Liver (tissue), 9 donors: ENCODE data around the gene AADACL3. TPM values are rescaled to one million over a fixed set of nuclear protein-coding genes. Genes with fewer than 3 reads are reported as not detected.

Experiments
- DNase-seq: peaks from one replicate; pipeline ENCODE4 v3.0.0-alpha.2; 2017; ENCODE audit warnings: low spot score
- H3K27ac ChIP-seq, 2 donors: one replicate each; pipeline ENCODE4 v1.7.0; 2013; ENCODE audit warnings: inconsistent platforms in 2 of 2, low read length in 2 of 2, control low read depth in 1 of 2, low read depth in 1 of 2, mild to moderate bottlenecking in 1 of 2
- H3K27me3 ChIP-seq, 4 donors: one replicate each; pipeline versions ENCODE4 v1.6.1 to v1.7.0; 2013; ENCODE audit warnings: low read length in 3 of 4, inconsistent platforms in 1 of 4, mild to moderate bottlenecking in 1 of 4, moderate library complexity in 1 of 4; ENCODE audit not compliant: control insufficient read depth in 4 of 4, insufficient read depth in 4 of 4
- H3K36me3 ChIP-seq, 4 donors: one replicate each; pipeline versions ENCODE4 v1.6.1 to v1.7.0; 2013; ENCODE audit warnings: low read length in 3 of 4, mild to moderate bottlenecking in 3 of 4, low read depth in 1 of 4, moderate library complexity in 1 of 4; ENCODE audit not compliant: control insufficient read depth in 4 of 4, insufficient read depth in 3 of 4
- H3K4me1 ChIP-seq, 4 donors: one replicate each; pipeline versions ENCODE4 v1.6.1 to v1.7.0; 2013; ENCODE audit warnings: low read length in 3 of 4, mild to moderate bottlenecking in 3 of 4, moderate library complexity in 1 of 4; ENCODE audit not compliant: control insufficient read depth in 4 of 4, insufficient read depth in 4 of 4
- H3K4me3 ChIP-seq, 3 donors: one replicate each; pipeline versions ENCODE4 v1.6.1 to v1.7.0; 2013; ENCODE audit warnings: low read length in 3 of 3, control low read depth in 1 of 3, low read depth in 1 of 3, mild to moderate bottlenecking in 1 of 3
- H3K9ac ChIP-seq, 2 donors: one replicate each; pipeline ENCODE4 v1.7.0; 2013; ENCODE audit warnings: low read length in 2 of 2, mild to moderate bottlenecking in 2 of 2, moderate library complexity in 2 of 2, control low read depth in 1 of 2, low read depth in 1 of 2
- H3K9me3 ChIP-seq, 4 donors: one replicate each; pipeline versions ENCODE4 v1.6.1 to v1.7.0; 2013; ENCODE audit warnings: low read length in 3 of 4; ENCODE audit not compliant: control insufficient read depth in 4 of 4
- EGR1 ChIP-seq, 2 donors: IDR thresholded peaks; 2 replicates each; pipeline ENCODE4 v1.6.1; 2016 to 2018; ENCODE audit warnings: antibody characterized with exemption in 2 of 2, low read depth in 2 of 2
- FOXA1 ChIP-seq: IDR thresholded peaks from 2 replicates; pipeline ENCODE4 v1.6.1; 2016; ENCODE audit warnings: antibody characterized with exemption
- FOXA2 ChIP-seq: IDR thresholded peaks from 2 replicates; pipeline ENCODE4 v1.6.1; 2016; ENCODE audit warnings: antibody characterized with exemption
- GABPA ChIP-seq, 2 donors: IDR thresholded peaks in 1 of 2; conservative IDR thresholded peaks in 1 of 2; 2 replicates each; pipeline ENCODE4 v1.6.1; 2016; ENCODE audit warnings: antibody characterized with exemption in 2 of 2, mild to moderate bottlenecking in 1 of 2, moderate library complexity in 1 of 2
- HNF4A ChIP-seq, 2 donors: conservative IDR thresholded peaks; 2 replicates each; pipeline ENCODE4 v1.6.1; 2016; ENCODE audit warnings: antibody characterized with exemption in 2 of 2, mild to moderate bottlenecking in 2 of 2
- HNF4G ChIP-seq: IDR thresholded peaks from 2 replicates; pipeline ENCODE4 v1.6.1; 2016; ENCODE audit warnings: antibody characterized with exemption
- JUND ChIP-seq, 2 donors: IDR thresholded peaks; 2 replicates each; pipeline ENCODE4 v1.6.1; 2016; ENCODE audit warnings: antibody characterized with exemption in 2 of 2
- RAD21 ChIP-seq, 2 donors: IDR thresholded peaks; 2 replicates each; pipeline ENCODE4 v1.6.1; 2016; ENCODE audit warnings: antibody characterized with exemption in 2 of 2, mild to moderate bottlenecking in 2 of 2
- RXRA ChIP-seq, 2 donors: IDR thresholded peaks; 2 replicates each; pipeline ENCODE4 v1.6.1; 2017 to 2018; ENCODE audit warnings: antibody characterized with exemption in 2 of 2, mild to moderate bottlenecking in 1 of 2
- SP1 ChIP-seq: IDR thresholded peaks from 2 replicates; pipeline ENCODE4 v1.6.1; 2018; ENCODE audit warnings: antibody characterized with exemption, mild to moderate bottlenecking
- TAF1 ChIP-seq: conservative IDR thresholded peaks from 2 replicates; pipeline ENCODE4 v1.6.1; 2016; ENCODE audit warnings: antibody characterized with exemption, mild to moderate bottlenecking
- WGBS: extraction: QIAGEN DNeasy Blood & Tissue Kit; methylation state at CpG from one replicate; pipeline ENCODE4 v1.1.7; 2013; 5-methylcytosine and 5-hydroxymethylcytosine counted together
- polyA plus RNA-seq, 2 donors: library from polyadenylated mRNA; stranded (reverse) in 1 of 2; unstranded in 1 of 2; fragments of 200-250 nt in 1 of 2; fragments of >200 nt in 1 of 2; fragmentation: Nextera tagmentation in 1 of 2; extraction: Ambion mirVana in 1 of 2; gene quantifications; one replicate each; pipeline versions ENCODE4 v1.2.1 to v1.2.3, GENCODE V29; 2013 to 2015
- total RNA-seq, 2 donors: library from RNA; depleted of rRNA; stranded (reverse); fragments of >200 nt; gene quantifications; one replicate each; pipeline ENCODE4 v1.2.3, GENCODE V29; 2014
- TF ChIP-seq, protein P1 (sequence below): IDR thresholded peaks from 2 replicates; pipeline ENCODE4 v1.6.1; 2016; ENCODE audit warnings: antibody characterized with exemption
- TF ChIP-seq, protein P2 (sequence below): IDR thresholded peaks from 2 replicates; pipeline ENCODE4 v1.6.1; 2016; ENCODE audit warnings: antibody characterized with exemption
- TF ChIP-seq, protein P3 (sequence below): IDR thresholded peaks from 2 replicates; pipeline ENCODE4 v1.6.1; 2016; ENCODE audit warnings: antibody characterized with exemption
- TF ChIP-seq, protein P4 (sequence below): fragments of 150-350 bp; IDR thresholded peaks from 2 replicates; pipeline ENCODE4 v1.5.1; 2017; ENCODE audit warnings: improper control_type of control experiment, low read depth, low read length; ENCODE audit not compliant: missing input control
- TF ChIP-seq, protein P5 (sequence below): IDR thresholded peaks from 2 replicates; pipeline ENCODE4 v1.6.1; 2016; ENCODE audit warnings: antibody characterized with exemption, mild to moderate bottlenecking
- donor health status: healthy.
- donor health status: healthy.
- donor health status: healthy.
- donor health status: healthy.
- donor health status: healthy.

AADACL3 gene
- total and polyA plus RNA-seq, 4 donors = not detected

DNA sequence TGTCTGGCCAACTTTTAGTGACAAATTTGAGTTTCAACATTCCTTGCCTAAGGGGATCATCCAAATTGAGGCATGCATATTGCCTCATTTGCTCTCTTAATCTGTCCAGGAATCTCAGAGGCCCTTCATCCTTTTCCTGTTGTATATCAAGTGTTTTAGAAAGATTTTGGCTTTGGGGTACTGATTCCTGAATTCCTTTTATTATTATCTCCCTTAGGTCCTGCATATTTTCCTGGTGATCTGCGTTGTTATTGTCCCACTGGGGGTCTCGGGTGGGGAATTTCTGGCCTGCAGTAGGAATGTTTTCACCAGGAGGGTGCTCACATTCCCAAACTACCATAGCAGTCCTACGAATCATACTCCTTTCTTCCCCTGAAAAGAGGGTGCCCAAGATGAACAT is 4.4 kb upstream of the AADACL3 start (continued):
- TF ChIP-seq, protein P1, sequence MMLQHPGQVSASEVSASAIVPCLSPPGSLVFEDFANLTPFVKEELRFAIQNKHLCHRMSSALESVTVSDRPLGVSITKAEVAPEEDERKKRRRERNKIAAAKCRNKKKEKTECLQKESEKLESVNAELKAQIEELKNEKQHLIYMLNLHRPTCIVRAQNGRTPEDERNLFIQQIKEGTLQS = no peak
- TF ChIP-seq, protein P2, sequence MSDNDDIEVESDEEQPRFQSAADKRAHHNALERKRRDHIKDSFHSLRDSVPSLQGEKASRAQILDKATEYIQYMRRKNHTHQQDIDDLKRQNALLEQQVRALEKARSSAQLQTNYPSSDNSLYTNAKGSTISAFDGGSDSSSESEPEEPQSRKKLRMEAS = no peak
- no peak for TF ChIP-seq FOXA2
- TF ChIP-seq GABPA (IDR thresholded peaks at IDR 0.05 in 1 of 2, conservative IDR thresholded peaks at IDR 0.05 in 1 of 2) = no peak
- no peak for TF ChIP-seq FOXA1

DNA sequence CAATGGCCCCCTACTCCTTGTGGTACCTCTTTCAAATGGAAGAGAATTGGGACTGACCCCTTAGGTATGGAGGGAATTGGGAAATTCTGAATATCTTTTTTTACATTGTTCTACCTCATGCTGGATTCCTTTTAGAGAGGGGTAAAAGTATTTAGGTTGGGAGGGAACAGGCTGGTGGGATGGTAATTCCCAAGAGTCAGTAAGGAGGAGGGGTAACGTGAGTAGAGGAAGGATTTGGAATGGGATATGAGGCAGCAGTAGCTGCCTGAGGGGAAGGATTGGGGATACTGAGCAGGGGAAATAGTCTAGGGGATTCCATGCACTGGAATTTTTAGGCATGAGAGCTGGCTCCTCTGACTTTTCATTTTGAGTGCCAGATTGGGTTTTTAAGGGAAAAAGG is 3.8 kb upstream of the AADACL3 start:
- H3K27me3 ChIP-seq = no peaks in the 10 kb centered on the region
- H3K27ac ChIP-seq = no peak overlapping the region
- WGBS = 92% methylated on average over 1 of the region's 1 CpG
- H3K4me3 ChIP-seq = no peak overlapping the region
- no peak overlapping the region for H3K9ac ChIP-seq
- no peaks in the 10 kb centered on the region for H3K9me3 ChIP-seq
- TF ChIP-seq TAF1 (no peak), HNF4G (no peak), RXRA (IDR thresholded peaks at IDR 0.05) (no peak), RAD21 (IDR thresholded peaks at IDR 0.05) (no peak), SP1 (no peak), GABPA (IDR thresholded peaks at IDR 0.05 in 1 of 2, conservative IDR thresholded peaks at IDR 0.05 in 1 of 2) (no peak)
- TF ChIP-seq, protein P3, sequence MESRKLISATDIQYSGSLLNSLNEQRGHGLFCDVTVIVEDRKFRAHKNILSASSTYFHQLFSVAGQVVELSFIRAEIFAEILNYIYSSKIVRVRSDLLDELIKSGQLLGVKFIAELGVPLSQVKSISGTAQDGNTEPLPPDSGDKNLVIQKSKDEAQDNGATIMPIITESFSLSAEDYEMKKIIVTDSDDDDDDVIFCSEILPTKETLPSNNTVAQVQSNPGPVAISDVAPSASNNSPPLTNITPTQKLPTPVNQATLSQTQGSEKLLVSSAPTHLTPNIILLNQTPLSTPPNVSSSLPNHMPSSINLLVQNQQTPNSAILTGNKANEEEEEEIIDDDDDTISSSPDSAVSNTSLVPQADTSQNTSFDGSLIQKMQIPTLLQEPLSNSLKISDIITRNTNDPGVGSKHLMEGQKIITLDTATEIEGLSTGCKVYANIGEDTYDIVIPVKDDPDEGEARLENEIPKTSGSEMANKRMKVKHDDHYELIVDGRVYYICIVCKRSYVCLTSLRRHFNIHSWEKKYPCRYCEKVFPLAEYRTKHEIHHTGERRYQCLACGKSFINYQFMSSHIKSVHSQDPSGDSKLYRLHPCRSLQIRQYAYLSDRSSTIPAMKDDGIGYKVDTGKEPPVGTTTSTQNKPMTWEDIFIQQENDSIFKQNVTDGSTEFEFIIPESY = no peak
- DNase-seq = no peak
- H3K36me3 ChIP-seq = no peaks in the 10 kb centered on the region
- no peaks in the 10 kb centered on the region for H3K4me1 ChIP-seq

DNA sequence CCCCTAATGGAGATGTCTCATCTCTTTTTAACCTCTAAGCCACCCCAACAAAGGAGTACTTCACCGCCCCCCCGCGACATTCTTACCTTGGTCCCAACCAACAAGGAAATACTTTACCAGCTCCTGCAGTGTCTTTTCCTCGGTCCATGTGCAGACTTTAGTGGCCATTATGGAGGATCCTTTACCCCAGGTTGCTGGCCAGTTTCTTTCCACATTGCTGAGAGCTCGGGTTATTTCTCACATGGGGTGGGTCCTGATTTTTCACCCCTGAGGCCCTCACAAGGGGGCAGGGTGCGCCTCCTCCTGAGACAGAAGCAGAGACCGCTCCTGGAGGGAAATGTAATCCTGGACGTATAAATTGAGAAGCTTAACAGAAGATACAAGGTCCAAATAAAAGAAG is 3.0 kb upstream of the AADACL3 start:
- Histone ChIP-seq H3K36me3 (no peaks in the 10 kb centered on the region), H3K4me1 (no peaks in the 10 kb centered on the region), H3K27me3 (no peaks in the 10 kb centered on the region), H3K27ac (no peak overlapping the region), H3K4me3 (no peak overlapping the region), H3K9me3 (no peaks in the 10 kb centered on the region), H3K9ac (no peak overlapping the region)
- 84% methylated on average over 8 of the region's 8 CpGs for WGBS
- TF ChIP-seq HNF4A (conservative IDR thresholded peaks at IDR 0.05) (no peak), SP1 (no peak), EGR1 (IDR thresholded peaks at IDR 0.05; ENCODE audit: low read depth in 2 of 2) (no peak), HNF4G (no peak), GABPA (IDR thresholded peaks at IDR 0.05 in 1 of 2, conservative IDR thresholded peaks at IDR 0.05 in 1 of 2) (no peak), FOXA1 (no peak), FOXA2 (no peak), JUND (IDR thresholded peaks at IDR 0.05) (no peak)
- TF ChIP-seq, protein P4, sequence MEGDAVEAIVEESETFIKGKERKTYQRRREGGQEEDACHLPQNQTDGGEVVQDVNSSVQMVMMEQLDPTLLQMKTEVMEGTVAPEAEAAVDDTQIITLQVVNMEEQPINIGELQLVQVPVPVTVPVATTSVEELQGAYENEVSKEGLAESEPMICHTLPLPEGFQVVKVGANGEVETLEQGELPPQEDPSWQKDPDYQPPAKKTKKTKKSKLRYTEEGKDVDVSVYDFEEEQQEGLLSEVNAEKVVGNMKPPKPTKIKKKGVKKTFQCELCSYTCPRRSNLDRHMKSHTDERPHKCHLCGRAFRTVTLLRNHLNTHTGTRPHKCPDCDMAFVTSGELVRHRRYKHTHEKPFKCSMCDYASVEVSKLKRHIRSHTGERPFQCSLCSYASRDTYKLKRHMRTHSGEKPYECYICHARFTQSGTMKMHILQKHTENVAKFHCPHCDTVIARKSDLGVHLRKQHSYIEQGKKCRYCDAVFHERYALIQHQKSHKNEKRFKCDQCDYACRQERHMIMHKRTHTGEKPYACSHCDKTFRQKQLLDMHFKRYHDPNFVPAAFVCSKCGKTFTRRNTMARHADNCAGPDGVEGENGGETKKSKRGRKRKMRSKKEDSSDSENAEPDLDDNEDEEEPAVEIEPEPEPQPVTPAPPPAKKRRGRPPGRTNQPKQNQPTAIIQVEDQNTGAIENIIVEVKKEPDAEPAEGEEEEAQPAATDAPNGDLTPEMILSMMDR = no peak
- TF ChIP-seq, protein P5, sequence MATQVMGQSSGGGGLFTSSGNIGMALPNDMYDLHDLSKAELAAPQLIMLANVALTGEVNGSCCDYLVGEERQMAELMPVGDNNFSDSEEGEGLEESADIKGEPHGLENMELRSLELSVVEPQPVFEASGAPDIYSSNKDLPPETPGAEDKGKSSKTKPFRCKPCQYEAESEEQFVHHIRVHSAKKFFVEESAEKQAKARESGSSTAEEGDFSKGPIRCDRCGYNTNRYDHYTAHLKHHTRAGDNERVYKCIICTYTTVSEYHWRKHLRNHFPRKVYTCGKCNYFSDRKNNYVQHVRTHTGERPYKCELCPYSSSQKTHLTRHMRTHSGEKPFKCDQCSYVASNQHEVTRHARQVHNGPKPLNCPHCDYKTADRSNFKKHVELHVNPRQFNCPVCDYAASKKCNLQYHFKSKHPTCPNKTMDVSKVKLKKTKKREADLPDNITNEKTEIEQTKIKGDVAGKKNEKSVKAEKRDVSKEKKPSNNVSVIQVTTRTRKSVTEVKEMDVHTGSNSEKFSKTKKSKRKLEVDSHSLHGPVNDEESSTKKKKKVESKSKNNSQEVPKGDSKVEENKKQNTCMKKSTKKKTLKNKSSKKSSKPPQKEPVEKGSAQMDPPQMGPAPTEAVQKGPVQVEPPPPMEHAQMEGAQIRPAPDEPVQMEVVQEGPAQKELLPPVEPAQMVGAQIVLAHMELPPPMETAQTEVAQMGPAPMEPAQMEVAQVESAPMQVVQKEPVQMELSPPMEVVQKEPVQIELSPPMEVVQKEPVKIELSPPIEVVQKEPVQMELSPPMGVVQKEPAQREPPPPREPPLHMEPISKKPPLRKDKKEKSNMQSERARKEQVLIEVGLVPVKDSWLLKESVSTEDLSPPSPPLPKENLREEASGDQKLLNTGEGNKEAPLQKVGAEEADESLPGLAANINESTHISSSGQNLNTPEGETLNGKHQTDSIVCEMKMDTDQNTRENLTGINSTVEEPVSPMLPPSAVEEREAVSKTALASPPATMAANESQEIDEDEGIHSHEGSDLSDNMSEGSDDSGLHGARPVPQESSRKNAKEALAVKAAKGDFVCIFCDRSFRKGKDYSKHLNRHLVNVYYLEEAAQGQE = no peak
- TF ChIP-seq, protein P2 = no peak
- TF ChIP-seq, protein P1 = no peak
- TF ChIP-seq, protein P3 = no peak
- DNase-seq = no peak
